NOMO-1 treated with dmso at 0.1 percent for 144 hours (cell line): Measurements from ENCODE around the gene EDN1.
"Not testable (repeated sequence)": the region's sequence is repeated elsewhere in the genome, so short reads cannot be mapped to it uniquely, and the experiment has no call there.

Source experiments
- DNase-seq: peaks from one replicate; lab custom pipeline; 2025; ENCODE audit not compliant: unreplicated experiment; lab: John Stamatoyannopoulos, UW

The EDN1 gene

GRCh38 chr6:12324099-12324498 lies 33.9 kb downstream of the EDN1 start:
- no peak for DNase-seq

GRCh38 chr6:12324748-12325147 lies 34.6 kb downstream of the EDN1 start:
- DNase-seq = no peak

- DNase-seq = no peak
These were observed 35.7 kb downstream of the EDN1 start for GRCh38 chr6:12325872-12326271.

- no peak for DNase-seq
These were observed 37.2 kb downstream of the EDN1 start for GRCh38 chr6:12327391-12327790.

GRCh38 chr6:12327988-12328387 lies 37.8 kb downstream of the EDN1 start:
- no peak for DNase-seq

GRCh38 chr6:12328701-12329100 lies 38.5 kb downstream of the EDN1 start:
- no peak for DNase-seq

- no peak for DNase-seq
These were observed 41.3 kb downstream of the EDN1 start for GRCh38 chr6:12331474-12331873.

GRCh38 chr6:12331951-12332749 lies 42.0 kb downstream of the EDN1 start:
- no peak for DNase-seq

GRCh38 chr6:12332750-12333079 lies 42.6 kb downstream of the EDN1 start:
- DNase-seq = not testable (repeated sequence)

GRCh38 chr6:12333128-12333527 lies 43.0 kb downstream of the EDN1 start:
- DNase-seq = no peak

GRCh38 chr6:12334526-12335130 lies 44.5 kb downstream of the EDN1 start:
- DNase-seq = no peak

GRCh38 chr6:12335131-12335527 lies 45.0 kb downstream of the EDN1 start:
- DNase-seq = no peak

GRCh38 chr6:12335717-12336116 lies 45.6 kb downstream of the EDN1 start:
- DNase-seq = no peak

GRCh38 chr6:12336121-12336971 lies 46.2 kb downstream of the EDN1 start:
- no peak for DNase-seq

GRCh38 chr6:12339022-12339421 lies 48.9 kb downstream of the EDN1 start:
- no peak for DNase-seq

- DNase-seq = no peak
These were observed 49.8 kb downstream of the EDN1 start for GRCh38 chr6:12339808-12340487.

- DNase-seq = no peak
These were observed 50.3 kb downstream of the EDN1 start for GRCh38 chr6:12340488-12340818.

GRCh38 chr6:12342664-12343063 lies 52.5 kb downstream of the EDN1 start:
- DNase-seq = no peak

- no peak for DNase-seq
These were observed 52.9 kb downstream of the EDN1 start for GRCh38 chr6:12343122-12343439.

- no peak for DNase-seq
These were observed 53.4 kb downstream of the EDN1 start for GRCh38 chr6:12343440-12344162.

- no peak for DNase-seq
These were observed 54.1 kb downstream of the EDN1 start for GRCh38 chr6:12344296-12344695.
